Transverse colon (tissue), 4 donors: ENCODE results near the gene RFPL2.

Experiments
- EP300 ChIP-seq: sonication (generic); formaldehyde crosslinking; IDR thresholded peaks from one replicate; pipeline ENCODE4 v1.6.1; 2017; ENCODE audit warnings: antibody characterized with exemption, low read depth
- POLR2A ChIP-seq: fragments of 450-650 bp; IDR thresholded peaks from one replicate; pipeline ENCODE4 v1.6.1; 2016; ENCODE audit warnings: antibody characterized with exemption, mild to moderate bottlenecking, moderate library complexity
- POLR2AphosphoS5 ChIP-seq, 3 donors: sonication (generic); formaldehyde crosslinking; IDR thresholded peaks; one replicate each; pipeline ENCODE4 v1.6.1; 2016; ENCODE audit warnings: antibody characterized with exemption in 3 of 3
- TF ChIP-seq, protein P1 (sequence below), 5 experiments: fragments of 200-600 bp in 3 of 5; fragments of 450-650 bp in 2 of 5; sonication (generic) in 3 of 5; IDR thresholded peaks; 1 replicate in 2 of 5; 2 replicates in 3 of 5; pipeline ENCODE4 v1.5.1; 2016 to 2017; ENCODE audit warnings: antibody characterized with exemption in 5 of 5, inconsistent platforms in 3 of 5, mild to moderate bottlenecking in 2 of 5, moderate library complexity in 1 of 5

DNA sequence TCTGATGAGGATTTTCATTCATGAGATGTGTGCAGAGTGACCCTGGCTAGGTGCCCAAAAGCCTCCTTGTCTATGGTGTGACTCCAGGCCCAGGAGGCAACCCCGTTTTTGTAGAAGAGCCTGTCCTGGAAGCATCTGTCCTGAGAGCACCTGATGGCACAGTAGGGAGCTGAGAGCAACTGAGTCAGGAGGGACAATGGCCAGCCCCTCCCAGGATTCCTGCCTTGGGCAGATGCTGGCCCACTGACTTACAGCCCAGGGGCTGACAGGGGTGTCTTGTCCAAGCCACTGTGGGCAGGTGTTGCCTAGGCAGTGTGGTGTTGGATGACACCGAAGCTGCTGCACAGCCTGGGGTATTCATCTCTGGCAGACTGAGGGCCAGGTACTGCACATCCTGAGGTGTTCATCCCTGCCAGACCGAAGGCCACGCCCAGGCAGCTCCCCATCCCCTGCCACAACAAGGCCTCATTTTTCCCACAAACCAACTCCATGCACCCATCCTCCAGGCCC is 3.2 kb upstream of the RFPL2 start:
- TF ChIP-seq, protein P1, sequence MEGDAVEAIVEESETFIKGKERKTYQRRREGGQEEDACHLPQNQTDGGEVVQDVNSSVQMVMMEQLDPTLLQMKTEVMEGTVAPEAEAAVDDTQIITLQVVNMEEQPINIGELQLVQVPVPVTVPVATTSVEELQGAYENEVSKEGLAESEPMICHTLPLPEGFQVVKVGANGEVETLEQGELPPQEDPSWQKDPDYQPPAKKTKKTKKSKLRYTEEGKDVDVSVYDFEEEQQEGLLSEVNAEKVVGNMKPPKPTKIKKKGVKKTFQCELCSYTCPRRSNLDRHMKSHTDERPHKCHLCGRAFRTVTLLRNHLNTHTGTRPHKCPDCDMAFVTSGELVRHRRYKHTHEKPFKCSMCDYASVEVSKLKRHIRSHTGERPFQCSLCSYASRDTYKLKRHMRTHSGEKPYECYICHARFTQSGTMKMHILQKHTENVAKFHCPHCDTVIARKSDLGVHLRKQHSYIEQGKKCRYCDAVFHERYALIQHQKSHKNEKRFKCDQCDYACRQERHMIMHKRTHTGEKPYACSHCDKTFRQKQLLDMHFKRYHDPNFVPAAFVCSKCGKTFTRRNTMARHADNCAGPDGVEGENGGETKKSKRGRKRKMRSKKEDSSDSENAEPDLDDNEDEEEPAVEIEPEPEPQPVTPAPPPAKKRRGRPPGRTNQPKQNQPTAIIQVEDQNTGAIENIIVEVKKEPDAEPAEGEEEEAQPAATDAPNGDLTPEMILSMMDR (IDR thresholded peaks at IDR 0.05), result no peak
- TF ChIP-seq POLR2AphosphoS5 (IDR thresholded peaks at IDR 0.05), result no peak
- no peak for TF ChIP-seq POLR2A
- no peak for TF ChIP-seq EP300
